GM18517 (cell line): ENCODE data around the gene MSRB2.

ENCODE experiments used
- ATAC-seq: cut with Tn5 transposase; IDR thresholded peaks from one replicate; pipeline ENCODE4 v1.9.1; 2021; ENCODE audit warnings: mild to moderate bottlenecking, moderate library complexity; ENCODE audit not compliant: unreplicated experiment

MSRB2 gene

GRCh38 chr10:23110722-23111516 is 15.5 kb downstream of the MSRB2 start:
- ATAC-seq: no peak

- no peak for ATAC-seq
These were observed 16.3 kb downstream of the MSRB2 start for GRCh38 chr10:23111517-23112286.

- ATAC-seq: no peak
These were observed 19.0 kb downstream of the MSRB2 start for GRCh38 chr10:23114228-23114850.

GRCh38 chr10:23116486-23117205 is 21.3 kb downstream of the MSRB2 start:
- no peak for ATAC-seq

- no peak for ATAC-seq
These were observed 24.9 kb downstream of the MSRB2 start for GRCh38 chr10:23120001-23120934.

- no peak for ATAC-seq
These were observed 25.8 kb downstream of the MSRB2 start for GRCh38 chr10:23121135-23121534.

GRCh38 chr10:23136462-23136861 is 41.1 kb downstream of the MSRB2 start:
- no peak for ATAC-seq

GRCh38 chr10:23139677-23140076 is 44.3 kb downstream of the MSRB2 start:
- ATAC-seq: no peak

- no peak for ATAC-seq
These were observed 46.6 kb downstream of the MSRB2 start for GRCh38 chr10:23141995-23142394.

- no peak for ATAC-seq
These were observed 50.9 kb downstream of the MSRB2 start for GRCh38 chr10:23146258-23146657.

- ATAC-seq: no peak
These were observed 51.7 kb downstream of the MSRB2 start for GRCh38 chr10:23147035-23147434.

GRCh38 chr10:23148214-23148613 is 52.8 kb downstream of the MSRB2 start:
- ATAC-seq: no peak

GRCh38 chr10:23150091-23150490 is 54.7 kb downstream of the MSRB2 start:
- ATAC-seq: no peak

GRCh38 chr10:23150610-23151009 is 55.2 kb downstream of the MSRB2 start:
- no peak for ATAC-seq

- ATAC-seq: no peak
These were observed 55.7 kb downstream of the MSRB2 start for GRCh38 chr10:23151071-23151470.

- ATAC-seq: no peak
These were observed 59.8 kb downstream of the MSRB2 start for GRCh38 chr10:23155169-23155568.

- no peak for ATAC-seq
These were observed 61.2 kb downstream of the MSRB2 start for GRCh38 chr10:23156447-23157150.

GRCh38 chr10:23157239-23157681 is 61.9 kb downstream of the MSRB2 start:
- no peak for ATAC-seq

- ATAC-seq: no peak
These were observed 62.5 kb downstream of the MSRB2 start for GRCh38 chr10:23157691-23158369.
